ENCODE measurements around the gene EEFSEC. TPM values are rescaled to one million over a fixed set of nuclear protein-coding genes. Genes with fewer than 3 reads are reported as not detected.

Gene EEFSEC
- total RNA-seq, 1 experiment from 2014 or later: 21.3 TPM

GRCh38 chr3:128243602-128244504 lies 90.6 kb downstream of the EEFSEC start:
- H3K9me2 ChIP-seq (ENCODE audit: insufficient read depth): no peaks in the 10 kb centered on the region
- no peaks in the 10 kb centered on the region for H3K27me3 ChIP-seq (ENCODE audit: insufficient read depth, low read depth)
- CTCF ChIA-PET: no interaction called here
- H3K36me3 ChIP-seq (ENCODE audit: low read depth): no peaks in the 10 kb centered on the region
- intact Hi-C loops (cut with micrococcal nuclease; ENCODE audit: unreplicated experiment): no loop called here
- TF ChIP-seq, protein P1, sequence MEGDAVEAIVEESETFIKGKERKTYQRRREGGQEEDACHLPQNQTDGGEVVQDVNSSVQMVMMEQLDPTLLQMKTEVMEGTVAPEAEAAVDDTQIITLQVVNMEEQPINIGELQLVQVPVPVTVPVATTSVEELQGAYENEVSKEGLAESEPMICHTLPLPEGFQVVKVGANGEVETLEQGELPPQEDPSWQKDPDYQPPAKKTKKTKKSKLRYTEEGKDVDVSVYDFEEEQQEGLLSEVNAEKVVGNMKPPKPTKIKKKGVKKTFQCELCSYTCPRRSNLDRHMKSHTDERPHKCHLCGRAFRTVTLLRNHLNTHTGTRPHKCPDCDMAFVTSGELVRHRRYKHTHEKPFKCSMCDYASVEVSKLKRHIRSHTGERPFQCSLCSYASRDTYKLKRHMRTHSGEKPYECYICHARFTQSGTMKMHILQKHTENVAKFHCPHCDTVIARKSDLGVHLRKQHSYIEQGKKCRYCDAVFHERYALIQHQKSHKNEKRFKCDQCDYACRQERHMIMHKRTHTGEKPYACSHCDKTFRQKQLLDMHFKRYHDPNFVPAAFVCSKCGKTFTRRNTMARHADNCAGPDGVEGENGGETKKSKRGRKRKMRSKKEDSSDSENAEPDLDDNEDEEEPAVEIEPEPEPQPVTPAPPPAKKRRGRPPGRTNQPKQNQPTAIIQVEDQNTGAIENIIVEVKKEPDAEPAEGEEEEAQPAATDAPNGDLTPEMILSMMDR (conservative IDR thresholded peaks at IDR 0.05): no peak
- TF ChIP-seq EZH2 (IDR thresholded peaks at IDR 0.05; ENCODE audit: low read depth): no peak
- no peaks in the 10 kb centered on the region for H3K9me3 ChIP-seq (ENCODE audit: insufficient read depth, low read depth)
- no peak overlapping the region for H3K27ac ChIP-seq
- no peak overlapping the region for H2AFZ ChIP-seq
- peaks cover 9% of the 10 kb centered on the region for H3K4me1 ChIP-seq (replicated peaks; ENCODE audit: insufficient read depth)
- POLR2A ChIA-PET (ENCODE audit: unreplicated experiment): no interaction called here
- H3K79me2 ChIP-seq (ENCODE audit: low read depth): peaks cover 5% of the 10 kb centered on the region; the same call in 1 of the 2 replicates
- no peaks in the 10 kb centered on the region; the same call in 1 of the 2 replicates for H4K20me1 ChIP-seq (ENCODE audit: insufficient read depth)
- H3K4me3 ChIP-seq: no peak overlapping the region
- no peak overlapping the region for H3K4me2 ChIP-seq
- no TSS peak for BruUV-seq (replicated peaks)
- DNase-seq: no peak
- H3F3A ChIP-seq (ENCODE audit: insufficient read depth, low read depth): peaks cover under 1% of the 10 kb centered on the region; the same call in 1 of the 2 replicates

DNA sequence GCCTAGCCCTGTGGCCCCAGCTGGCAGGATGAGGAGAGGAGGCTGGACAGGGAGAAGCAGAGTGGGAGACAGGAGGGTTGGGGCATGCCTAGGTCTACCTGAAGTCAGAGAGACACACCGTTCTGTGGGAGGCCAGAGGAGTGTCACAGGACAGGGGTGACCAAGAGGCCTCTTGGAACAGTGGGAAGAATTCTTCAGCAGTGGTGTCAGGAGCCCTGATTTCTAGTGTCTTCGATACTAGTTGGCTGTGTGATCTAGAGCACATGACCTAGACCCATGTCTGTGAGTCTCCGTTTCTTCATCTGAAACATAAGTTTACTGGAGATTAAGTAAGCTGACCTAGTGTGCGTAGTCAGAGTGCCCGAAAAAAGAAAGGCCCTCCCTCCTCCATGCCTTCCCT lies 92.2 kb downstream of the EEFSEC start:
- Histone ChIP-seq H3K36me3 (ENCODE audit: low read depth) (0 out of 2 replicates have a peak, but pooled peaks cover 2% of the 10 kb centered on the region), H3K4me1 (replicated peaks; ENCODE audit: insufficient read depth) (no peaks in the 10 kb centered on the region), H3K4me2 (no peak overlapping the region), H3K27ac (no peak overlapping the region), H3K4me3 (no peak overlapping the region), H4K20me1 (ENCODE audit: insufficient read depth) (no peaks in the 10 kb centered on the region), H2AFZ (no peak overlapping the region), H3K9me2 (ENCODE audit: insufficient read depth) (no peaks in the 10 kb centered on the region), H3K9me3 (ENCODE audit: insufficient read depth, low read depth) (no peaks in the 10 kb centered on the region), H3K79me2 (ENCODE audit: low read depth) (no peaks in the 10 kb centered on the region), H3F3A (ENCODE audit: insufficient read depth, low read depth) (no peaks in the 10 kb centered on the region), H3K27me3 (ENCODE audit: insufficient read depth, low read depth) (no peaks in the 10 kb centered on the region)
- DNase-seq: no peak
- intact Hi-C loops (cut with micrococcal nuclease; ENCODE audit: unreplicated experiment): no loop called here
- TF ChIP-seq, protein P1 (conservative IDR thresholded peaks at IDR 0.05): no peak
- no peak for TF ChIP-seq EZH2 (IDR thresholded peaks at IDR 0.05; ENCODE audit: low read depth)
- no TSS peak for BruUV-seq (replicated peaks)
- ChIA-PET CTCF (no interaction called here), POLR2A (ENCODE audit: unreplicated experiment) (no interaction called here)

DNA sequence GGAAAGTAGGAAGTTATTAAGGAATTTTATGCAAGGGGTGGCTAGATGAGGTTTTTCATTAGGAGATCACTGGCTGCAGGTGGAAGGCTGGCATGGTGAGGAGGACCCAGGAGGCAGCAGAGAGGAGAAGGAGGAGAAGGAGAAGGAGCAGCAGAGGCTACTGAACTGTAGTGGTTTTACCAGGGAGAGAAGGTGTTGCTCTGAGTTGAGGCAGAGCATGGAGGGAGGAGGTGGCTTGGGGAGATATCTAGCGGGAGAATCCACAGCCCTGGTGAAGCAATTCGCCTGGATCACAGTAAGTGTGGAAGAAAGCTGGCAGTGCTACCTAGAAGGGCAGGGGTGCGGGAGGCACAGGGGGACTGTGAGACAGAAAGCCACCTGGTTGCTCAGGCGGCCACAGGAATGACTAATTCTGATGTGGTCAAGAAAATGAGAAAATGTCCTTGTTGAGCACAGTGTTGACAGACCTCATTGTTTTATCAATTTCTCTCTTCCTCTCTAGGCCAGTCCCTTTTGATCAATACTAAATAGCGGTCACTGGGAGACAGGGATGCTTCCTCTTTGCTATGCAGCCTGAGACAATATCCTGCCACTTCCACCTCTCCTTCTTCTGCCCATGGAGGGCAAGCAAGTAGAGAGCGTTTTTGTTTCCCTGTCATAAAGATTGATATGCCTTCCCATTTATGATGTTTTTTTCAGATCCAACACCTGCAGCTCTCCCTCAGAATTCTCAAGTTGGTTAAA lies 94.6 kb downstream of the EEFSEC start:
- Histone ChIP-seq H3K4me2 (no peak overlapping the region), H3K79me2 (ENCODE audit: low read depth) (no peaks in the 10 kb centered on the region), H4K20me1 (ENCODE audit: insufficient read depth) (no peaks in the 10 kb centered on the region), H3K27me3 (ENCODE audit: insufficient read depth, low read depth) (no peaks in the 10 kb centered on the region), H3K36me3 (ENCODE audit: low read depth) (0 out of 2 replicates have a peak, but pooled peaks cover 4% of the 10 kb centered on the region), H2AFZ (no peak overlapping the region), H3K9me3 (ENCODE audit: insufficient read depth, low read depth) (no peaks in the 10 kb centered on the region), H3K27ac (no peak overlapping the region), H3K4me1 (replicated peaks; ENCODE audit: insufficient read depth) (no peaks in the 10 kb centered on the region), H3K9me2 (ENCODE audit: insufficient read depth) (no peaks in the 10 kb centered on the region), H3F3A (ENCODE audit: insufficient read depth, low read depth) (no peaks in the 10 kb centered on the region; the same call in 1 of the 2 replicates), H3K4me3 (no peak overlapping the region)
- CTCF ChIA-PET: no interaction called here
- TF ChIP-seq, protein P1 (conservative IDR thresholded peaks at IDR 0.05): no peak
- TF ChIP-seq EZH2 (IDR thresholded peaks at IDR 0.05; ENCODE audit: low read depth): no peak
- no TSS peak for BruUV-seq (replicated peaks)
- DNase-seq: no peak
- intact Hi-C loops (cut with micrococcal nuclease; ENCODE audit: unreplicated experiment): no loop called here
- POLR2A ChIA-PET (ENCODE audit: unreplicated experiment): no interaction called here
